Activated gamma-delta T cell treated with Interleukin-2 at 50 U/mL for 16 hours (primary cell): ENCODE data around the gene FAM136A.
"Not testable (repeated sequence)": the region's sequence is repeated elsewhere in the genome, so short reads cannot be mapped to it uniquely, and the experiment has no call there.

Source experiments
- DNase-seq: peaks from one replicate; pipeline ENCODE4 v3.0.0-alpha.2; 2020

FAM136A gene

DNA sequence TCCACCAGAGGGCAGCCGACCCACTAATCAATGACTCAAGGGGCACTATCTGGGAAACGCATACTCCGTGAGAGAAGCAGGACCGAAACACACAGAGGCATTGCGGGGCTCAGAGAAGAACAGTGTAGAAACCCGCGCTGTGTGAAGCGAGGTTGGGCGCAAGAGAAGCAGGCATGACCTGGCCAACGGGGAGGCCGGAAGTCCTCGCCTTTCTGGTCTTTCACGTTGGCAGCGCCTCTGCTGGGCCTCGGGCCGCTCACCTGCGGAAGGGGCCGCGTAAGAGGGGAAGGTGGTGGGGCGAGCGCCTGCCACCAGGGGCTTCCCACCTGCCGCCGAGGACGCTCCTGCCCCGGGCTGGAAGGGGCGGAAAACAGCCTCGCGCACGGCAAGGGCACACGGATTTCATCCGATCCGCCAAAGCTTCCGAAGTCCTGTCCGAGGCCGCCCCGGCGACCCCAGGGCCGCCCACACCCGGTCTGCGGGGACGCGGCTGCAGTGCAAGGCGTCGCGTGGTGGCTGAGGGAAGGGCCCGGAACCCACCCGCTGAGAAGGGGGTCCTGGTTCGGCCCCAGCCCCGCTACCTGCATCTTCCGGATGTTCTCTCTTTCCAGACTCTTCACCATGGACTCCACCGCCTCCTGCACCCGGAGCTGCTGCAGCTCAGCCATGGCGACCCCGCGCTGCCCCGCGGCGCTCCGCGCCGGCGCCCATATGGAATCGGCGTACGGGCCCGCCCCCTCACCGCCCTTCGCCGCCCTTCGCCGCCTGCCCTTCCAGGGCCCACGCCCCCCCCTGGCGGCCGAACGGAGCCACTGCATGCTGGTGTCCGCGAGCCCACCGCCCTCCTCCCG is at the start of gene FAM136A:
FAM136A (minus strand) TSS at position 724 of the 851 bp plus-strand sequence; CDS start at position 668, 56 bp downstream.
- DNase-seq, result peak; percentile 88

DNA sequence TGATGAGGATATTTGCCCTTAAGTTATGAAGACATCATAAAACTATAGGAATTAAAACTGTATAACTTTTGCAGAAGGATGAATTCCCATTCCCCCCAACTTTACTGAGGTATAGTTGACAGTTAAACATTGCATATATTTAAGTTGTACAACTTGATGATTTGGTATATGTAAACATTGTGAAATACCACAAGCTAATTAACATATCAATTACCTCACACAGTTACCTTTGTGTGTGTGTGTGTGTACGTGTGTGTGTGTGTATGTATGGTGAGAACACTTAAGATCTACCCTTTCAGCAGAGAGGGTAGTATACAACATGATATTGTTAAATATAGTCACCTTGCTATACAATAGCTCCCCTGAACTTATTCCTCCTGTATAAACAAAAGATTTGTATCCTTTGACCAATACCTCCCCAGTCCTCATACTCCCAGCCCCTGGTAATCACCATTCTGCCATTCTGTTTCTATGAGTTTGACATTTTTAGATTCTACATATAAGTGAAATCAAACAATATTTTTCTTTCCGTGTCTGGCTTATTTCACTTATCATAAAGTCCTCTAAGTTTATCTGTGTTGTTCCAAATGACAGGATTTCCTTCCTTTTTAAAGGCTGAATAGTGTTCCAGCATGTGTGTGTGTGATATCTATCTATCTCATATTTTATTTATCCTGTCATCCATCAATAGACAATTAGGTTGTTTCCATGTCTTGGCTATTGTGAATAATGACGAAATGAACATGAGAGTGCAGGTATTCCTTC is 48.2 kb upstream of the FAM136A start:
- no peak for DNase-seq

DNA sequence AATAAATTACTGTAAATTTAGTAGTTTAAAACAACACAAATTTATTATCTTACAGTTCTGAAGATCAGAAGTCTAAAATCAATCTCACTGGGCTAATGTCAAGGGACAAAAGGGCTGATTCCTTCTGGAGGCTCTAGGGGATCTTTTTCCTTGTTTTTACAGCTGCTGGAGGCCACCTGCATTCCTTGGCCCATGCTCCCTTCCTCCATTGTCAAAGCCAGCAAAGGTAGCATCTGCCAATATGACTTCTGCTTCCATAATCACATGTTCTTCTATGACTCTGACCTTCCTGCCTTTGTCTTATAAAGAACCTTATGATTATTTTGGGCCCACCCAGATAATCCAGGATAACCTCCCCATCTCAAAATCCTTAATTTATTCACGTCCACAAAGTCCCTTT is 46.0 kb upstream of the FAM136A start:
- no peak for DNase-seq

DNA sequence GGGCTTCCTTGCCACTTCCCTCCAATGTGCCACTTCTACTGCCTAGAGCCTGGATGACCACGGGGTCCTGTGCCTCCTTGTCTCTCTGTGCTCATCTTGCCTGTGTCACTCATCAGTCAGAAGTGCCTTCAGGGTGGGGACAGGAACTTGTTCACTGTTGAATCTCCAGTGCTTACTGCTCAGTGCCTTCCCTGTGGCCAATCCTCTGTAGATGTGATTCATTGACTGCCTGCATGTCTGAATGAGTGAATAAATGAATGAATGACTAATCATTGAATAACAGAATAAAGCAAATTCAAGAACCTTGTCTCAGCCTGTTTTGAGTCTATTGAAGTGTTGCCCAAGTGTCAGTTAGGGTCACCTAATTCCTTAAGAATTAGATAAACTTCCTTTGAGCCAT is 42.3 kb upstream of the FAM136A start:
- DNase-seq, result no peak

DNA sequence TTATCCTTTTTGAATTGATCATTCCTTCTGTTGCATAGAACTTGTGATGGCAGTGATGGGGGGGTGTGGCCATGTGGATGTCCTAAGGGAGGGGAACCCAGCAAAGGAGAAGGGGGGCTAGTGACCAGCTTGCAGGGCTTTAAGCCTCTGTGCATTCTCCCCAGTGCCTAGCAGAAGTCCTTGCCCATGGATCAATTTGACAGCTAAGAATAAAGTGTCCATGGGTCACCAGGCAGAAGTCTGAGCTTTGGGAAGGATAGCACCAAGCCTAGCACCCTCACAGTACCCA is 39.6 kb upstream of the FAM136A start:
- no peak for DNase-seq

DNA sequence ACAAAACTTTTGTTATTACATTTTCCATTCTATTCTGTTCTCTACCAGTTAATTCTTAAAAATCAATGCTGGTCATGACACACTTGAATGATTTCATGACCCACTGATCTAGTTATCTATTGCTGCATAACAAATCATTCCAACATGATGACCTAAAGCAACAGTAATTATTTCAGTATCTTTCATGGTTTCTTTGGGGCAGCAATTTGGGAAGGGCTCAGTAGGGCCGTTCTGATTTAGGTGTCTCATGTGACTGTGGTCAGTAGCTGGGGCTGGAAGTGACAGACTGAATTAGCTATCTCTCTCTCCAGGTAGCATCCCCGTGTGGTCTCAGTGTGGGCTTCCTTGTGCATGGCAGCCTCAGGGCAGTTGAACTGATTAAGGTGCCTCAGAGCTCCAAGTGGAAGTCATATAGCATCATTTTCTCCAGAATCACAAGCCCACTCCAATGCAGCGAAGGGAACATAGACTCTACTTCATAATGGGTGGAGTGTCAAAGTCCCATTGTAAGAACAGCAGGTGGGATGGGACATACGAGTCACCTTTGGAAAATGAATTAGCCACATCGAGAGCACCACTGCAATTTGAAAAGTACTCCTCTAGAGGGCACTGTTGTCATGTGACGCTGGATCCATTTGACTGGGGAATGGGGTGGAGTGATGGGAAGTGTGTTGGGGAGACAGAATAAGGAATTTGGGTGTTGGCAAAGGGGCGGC is 39.1 kb upstream of the FAM136A start:
- peak; percentile 14 for DNase-seq

DNA sequence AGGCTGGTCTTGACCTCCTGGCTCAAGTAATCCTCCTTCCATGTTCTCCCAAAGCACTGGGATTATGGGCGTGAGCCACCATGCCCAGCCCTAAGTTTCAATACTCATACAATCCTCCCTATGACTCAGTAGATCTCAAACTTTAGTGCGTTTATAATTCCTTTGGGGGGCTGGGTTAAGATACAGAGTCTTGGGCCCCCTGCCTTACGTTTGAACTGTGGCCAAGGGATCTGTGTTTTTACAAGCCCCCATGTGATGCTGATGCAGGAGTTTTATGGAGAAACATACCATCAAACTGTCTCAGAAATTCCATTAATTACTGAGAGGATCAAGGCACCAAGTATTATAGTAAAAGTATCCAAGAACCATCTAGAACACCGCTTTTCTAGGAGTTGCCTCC is 38.2 kb upstream of the FAM136A start:
- DNase-seq, result no peak

DNA sequence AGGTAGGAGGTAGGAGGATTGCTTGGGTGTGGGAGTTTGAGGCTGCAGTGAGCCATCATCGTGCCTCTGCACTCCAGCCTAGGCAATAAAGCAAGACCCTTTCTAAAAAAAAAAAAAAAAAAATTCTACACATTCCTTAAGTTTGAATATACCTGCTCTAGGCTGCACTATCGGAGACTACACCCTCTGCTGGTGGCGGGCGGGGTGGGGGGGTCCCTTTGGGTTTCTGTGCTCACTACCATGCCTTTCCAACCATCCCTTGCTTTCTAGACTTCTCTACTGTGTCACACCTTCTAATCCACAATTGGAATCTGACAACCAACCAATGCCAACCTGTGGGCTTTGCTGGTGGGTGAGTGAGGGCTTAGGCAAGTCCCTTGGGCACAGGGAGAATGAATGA is 34.7 kb upstream of the FAM136A start:
- no peak for DNase-seq

DNA sequence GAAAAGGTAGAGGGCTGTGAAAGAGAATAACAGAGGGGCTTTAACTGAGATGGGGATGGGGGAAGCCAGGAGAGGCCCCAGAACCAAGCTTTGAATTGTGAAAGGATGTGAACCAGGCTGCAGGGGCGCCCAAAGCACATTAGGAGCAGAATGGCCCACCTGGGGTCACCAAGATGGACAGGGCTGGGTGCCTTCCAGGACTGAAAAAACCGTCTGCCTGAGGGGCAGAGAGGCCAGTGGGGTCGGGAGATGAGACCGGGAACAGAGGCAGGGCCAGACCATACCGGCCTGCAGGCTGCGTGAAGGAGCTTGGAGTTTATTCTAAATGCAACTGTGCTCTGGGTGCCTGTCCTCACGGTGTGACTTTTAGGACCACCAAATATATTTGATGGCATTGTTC is 29.1 kb upstream of the FAM136A start:
- no peak for DNase-seq

DNA sequence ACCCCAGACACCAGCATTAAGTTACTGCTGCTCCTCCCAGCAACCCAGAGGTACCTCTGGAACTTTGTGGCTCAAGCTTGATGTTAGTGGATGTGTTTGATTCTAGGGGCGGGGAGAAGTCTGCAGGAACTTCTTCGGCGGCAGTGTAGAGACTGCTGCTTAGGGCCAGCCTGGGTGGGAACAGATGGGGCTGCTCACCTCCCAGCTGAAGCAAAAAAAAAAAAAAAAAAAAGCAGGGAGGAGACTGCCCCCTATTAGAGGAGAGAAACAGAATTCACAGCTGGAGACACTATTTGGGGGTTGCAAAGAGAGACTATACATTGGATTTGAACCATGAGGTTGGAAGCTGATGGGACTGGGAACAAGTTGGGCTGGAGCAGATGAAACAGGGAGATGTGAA is 28.6 kb upstream of the FAM136A start:
- DNase-seq, result no peak

DNA sequence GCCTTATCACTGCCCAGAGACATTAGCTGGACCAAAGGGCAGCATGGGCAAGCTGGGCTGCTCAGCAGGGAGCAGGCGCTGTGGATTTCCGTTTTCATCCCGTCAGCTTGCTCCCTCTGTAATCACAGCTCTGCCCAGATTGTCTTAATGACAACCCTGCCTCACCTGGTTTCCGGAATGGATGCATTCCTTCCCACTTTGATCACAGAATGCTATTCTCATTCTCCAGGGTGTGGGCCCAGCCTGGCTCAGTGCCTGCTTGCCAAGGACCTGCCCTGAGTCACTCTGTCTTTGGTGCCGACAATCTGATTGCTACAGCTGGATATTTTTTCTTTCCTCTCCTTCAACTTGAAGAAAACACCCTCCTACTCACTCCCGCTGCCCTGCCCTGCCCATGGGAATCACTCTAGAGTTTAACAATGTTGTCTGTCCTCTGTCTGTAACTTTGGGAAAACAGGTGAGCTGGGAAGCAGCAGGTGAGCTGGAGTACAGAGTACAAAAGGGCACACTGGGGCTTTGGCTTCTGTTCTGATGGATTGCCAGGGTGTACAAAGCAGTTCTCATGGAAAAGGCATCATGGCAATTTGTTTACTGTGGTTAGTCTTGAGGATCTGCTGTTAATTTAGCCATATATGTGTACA is 27.2 kb upstream of the FAM136A start:
- no peak for DNase-seq

DNA sequence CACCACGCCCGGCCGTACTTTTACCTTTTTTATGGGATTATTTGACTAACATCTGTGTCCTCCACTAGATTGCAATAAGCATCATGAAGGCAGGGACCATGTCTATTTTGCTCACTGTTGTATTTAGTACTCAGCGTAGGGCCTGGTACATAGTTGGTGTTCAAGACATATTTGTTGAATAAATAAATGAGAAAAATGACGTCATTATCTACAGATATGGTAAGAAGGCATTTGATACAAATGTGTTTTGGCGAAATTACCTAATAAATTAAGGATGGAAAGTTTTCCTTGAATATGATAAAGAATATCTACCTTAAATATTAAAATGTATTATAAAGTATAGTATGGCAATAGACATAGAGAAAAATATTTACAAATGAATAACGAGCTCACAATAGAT is 24.0 kb upstream of the FAM136A start:
- DNase-seq, result no peak

DNA sequence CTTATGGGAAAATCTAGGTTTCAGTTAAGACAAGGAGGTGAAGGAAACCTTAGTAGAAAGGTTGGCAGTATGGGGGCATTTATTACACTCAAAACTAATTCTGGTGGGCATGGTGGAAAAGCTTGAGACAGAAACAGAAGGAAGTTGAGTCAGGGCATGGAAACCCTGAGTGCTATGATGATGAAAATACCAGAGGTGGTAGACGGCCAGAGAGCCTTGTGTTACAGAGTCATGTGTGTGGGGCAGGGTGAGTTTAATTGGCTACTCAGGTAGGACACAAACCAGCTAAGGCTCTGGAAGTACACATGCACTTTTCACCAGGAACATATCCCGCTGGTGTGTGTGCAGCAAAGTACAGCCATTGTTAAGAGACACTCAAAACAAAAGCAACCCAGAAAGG is 20.7 kb upstream of the FAM136A start:
- no peak for DNase-seq

DNA sequence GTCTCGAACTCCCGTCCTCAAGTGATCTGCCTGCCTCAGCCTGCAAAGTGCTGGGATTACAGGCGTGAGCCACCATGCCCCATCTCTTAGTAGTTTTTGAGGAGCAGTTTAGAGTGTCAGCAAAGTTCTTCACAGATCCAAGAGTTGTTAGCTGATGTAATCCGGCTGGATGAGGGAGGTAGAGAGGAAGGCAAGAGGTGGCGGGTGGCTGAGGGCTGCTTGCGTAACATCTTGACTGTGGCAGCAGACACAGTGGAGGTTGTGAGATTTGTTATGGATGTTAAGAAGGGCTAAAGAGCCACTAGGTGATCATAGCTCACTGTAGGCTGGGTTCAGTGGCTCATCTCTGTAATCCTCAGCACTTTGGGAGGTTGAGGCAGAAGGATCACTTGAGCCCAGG is 19.5 kb upstream of the FAM136A start:
- DNase-seq, result no peak

DNA sequence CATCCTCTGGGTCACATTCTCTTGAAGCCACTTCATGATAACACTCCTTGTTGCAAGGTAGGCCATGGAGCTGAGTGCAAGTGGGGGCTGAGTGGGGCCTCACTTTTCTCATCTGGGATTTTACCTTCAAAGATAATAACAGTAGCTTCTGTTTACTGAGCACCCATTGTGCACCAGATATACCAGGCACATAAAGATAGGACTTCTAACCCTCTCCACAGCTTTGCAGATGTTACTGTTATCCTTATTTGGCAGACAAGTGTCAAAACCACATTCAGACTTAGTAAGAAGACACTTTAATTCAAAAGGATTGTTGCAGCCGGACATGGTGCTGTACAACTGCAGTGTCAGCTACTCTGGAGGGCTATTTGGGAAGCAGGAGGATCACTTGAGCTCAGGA is 12.8 kb upstream of the FAM136A start:
- no peak for DNase-seq

DNA sequence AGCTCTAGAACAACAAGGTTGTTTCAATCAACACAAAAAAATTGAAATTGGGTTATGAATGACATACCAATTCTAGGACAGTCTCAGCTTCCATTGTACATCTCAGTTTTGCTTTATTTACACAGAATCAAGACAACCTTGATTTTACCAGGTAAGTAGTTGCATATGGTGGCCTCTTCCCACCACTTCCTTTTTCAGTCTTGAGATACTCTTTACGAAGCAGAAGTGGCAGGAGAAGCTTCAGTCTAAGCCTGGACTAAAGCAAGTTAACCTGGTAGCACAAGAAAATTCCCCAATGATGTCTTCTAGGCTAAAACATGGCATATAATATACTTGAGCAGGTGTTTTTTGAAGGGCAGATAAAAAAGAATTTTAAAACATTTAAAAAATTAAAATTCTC is 10.7 kb upstream of the FAM136A start:
- no peak for DNase-seq

DNA sequence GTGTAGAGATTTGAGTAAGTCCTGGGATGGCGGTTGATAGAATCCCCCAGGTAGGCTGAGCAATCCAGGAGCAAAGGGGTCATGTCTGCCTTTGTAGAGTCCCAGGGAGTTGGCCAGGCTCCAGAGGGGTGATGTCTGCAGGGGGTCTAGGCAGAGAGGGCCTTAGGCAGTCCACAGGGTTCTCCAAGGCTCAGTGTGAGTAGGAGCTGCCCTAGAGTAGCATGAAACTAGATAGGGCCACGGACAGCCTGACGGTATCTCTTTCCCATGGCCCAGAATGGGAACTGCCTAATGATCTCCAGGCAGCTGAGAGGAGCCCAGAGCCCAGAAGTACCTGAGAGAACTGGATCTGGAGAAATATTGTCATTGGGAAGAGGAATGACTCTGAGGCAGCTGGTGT is 9.0 kb upstream of the FAM136A start:
- no peak for DNase-seq

DNA sequence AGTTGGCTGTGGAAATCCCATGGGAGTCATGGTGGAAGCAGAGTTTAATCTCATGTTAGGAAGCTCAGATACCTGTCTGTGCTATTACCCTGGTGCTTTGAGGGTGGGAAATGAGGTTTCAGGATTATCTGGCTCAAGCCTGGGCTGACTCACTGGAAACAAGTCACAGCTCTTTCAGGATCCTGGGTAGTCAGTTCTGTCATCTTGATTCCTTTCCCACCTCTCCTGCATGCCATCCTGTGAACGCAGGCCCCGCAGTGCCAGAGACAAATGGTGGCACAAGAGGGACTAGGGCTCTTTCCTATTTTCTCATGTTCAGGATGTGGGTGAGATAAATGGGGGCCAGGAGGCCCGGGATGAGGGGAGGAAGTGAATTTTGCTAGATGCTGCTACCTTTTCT is 3.7 kb upstream of the FAM136A start:
- no peak for DNase-seq

DNA sequence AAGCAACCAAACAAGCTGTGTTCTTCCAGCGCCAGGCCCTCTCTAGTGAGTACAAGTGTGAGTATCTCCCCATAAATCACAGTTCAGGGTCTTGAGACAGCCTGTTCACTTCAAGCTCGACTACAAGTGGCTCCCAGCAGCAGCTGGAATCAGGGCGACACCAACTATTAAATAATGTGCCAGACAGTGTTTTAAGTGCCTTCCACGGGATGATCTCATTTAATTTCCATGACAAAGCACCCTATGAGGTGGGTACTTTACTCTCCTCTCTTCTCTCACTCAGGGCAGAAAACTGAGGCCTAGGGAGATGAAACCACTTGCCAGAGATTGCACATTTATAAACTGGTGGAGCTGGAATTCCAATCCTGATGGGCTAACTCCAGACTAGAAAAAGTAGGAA is 2.6 kb upstream of the FAM136A start:
- no peak for DNase-seq

DNA sequence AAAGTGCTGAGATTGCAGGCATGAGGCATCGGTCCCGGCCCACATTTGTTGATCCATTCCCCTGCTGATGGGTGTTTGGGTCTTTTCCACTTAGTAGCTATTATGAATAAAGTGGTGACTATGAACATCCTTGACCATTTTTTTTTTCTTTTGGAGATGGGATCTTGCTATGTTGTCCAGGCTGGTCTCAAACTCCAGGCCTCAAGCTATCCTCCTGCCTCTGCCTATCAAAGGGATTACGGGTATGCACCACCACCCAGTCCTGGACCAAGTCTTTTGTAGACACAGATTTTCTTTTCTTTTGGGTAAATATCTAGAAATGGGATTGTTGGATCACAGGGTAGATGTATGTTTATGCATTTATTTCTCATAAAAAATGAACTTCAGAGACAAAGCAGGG is 1.3 kb upstream of the FAM136A start:
- DNase-seq, result no peak

DNA sequence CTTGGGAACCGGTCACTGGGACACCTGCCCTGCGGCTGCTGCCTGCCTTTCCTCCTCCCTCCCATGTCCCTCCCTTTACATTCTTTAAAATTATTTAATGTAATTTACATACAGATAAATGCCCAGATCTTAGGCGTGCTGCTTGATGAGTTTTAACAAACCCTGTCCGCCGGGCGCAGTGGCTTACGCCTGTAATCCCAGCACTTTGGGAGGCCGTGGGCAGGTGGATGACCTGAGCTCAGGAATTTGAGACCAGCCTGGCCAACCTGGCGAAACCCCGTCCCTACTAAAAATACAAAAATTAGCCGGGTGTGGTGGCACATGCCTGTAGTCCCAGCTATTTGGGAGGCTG is 304 bp upstream of the FAM136A start:
- not testable (repeated sequence) for DNase-seq

DNA sequence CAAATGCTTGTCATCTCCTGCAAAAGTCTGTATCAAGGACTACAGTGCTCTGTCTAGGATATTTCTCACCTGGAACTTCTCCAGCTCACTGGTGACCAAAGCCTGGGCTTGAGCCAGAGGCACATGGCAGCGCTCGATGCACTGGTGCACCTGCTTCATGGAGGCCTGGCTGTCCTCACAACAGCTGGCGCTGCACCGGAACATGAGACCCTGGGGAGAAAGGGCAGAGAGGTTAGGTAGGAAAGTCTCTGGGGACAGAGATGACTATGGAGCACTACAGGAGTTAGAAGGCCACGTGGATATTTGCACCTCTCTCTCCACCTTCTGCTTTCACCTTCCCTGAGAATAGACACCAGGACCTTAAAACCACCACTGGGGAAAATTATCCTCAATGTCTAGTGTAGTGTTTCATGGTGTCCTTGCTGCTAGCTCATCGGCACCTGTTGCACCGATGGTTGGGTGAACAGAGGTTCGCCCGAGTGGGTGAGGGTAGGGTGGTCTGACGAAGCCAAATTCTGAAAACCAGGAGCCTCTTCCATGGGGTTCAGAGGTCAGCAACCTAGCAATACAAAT is 1.0 kb downstream of the FAM136A start:
- no peak for DNase-seq

DNA sequence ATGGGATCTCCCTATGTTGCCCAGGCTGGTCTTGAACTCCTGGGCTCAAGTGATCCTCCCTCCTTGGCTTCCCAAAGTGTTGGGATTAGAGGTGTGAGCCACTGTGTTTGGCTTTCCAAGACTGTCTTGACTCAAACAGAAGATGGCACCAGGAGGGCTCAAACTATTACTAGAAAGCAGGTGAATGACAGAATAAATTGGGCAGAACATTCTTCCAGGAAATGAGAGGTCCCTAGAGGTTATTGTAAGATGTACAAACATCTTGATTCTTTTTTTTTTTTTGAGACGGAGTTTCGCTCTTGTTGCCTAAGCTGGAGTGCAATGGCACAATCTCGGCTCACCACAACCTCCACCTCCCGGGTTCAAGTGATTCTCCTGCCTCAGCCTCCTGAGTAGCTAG is 4.0 kb downstream of the FAM136A start:
- not testable (repeated sequence) for DNase-seq
